ENCODE data around the gene CCNA1. TPM values are rescaled to one million over a fixed set of nuclear protein-coding genes. Genes with fewer than 3 reads are reported as not detected.

CCNA1 gene
- total RNA-seq, 1 donor from 2014 or later = 0.52 TPM

DNA sequence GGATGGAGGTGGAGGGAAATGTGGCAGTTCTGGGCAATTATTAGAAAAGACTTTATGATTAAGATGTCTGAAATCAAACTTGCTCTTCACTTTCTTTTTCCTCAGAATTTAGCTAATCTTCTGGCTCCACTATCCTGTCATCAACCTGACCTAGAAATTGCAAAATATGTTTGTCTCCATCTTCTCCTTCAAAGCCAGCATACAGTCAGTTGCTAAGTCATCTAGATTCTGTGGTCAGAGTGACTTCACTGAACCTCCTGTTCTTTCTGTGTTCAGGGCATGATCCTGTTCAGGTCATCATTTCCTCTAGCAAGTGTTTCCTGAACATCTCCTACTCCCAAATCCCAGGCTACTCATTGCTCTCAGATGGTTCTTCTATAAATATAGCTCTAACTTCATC lies 10.8 kb upstream of the CCNA1 start:
- Histone ChIP-seq H3K27me3 (ENCODE audit: control insufficient read depth in 3 of 3, insufficient read depth in 3 of 3, low read length in 3 of 3) (no peaks in the 10 kb centered on the region), H3K4me1 (ENCODE audit: control insufficient read depth in 3 of 3, insufficient read depth in 3 of 3, low read length in 3 of 3) (no peaks in the 10 kb centered on the region), H3K9me3 (ENCODE audit: control insufficient read depth in 3 of 3, low read length in 3 of 3) (peaks cover 0 to 7% (median 0%) of the 10 kb centered on the region in 3 donors)

DNA sequence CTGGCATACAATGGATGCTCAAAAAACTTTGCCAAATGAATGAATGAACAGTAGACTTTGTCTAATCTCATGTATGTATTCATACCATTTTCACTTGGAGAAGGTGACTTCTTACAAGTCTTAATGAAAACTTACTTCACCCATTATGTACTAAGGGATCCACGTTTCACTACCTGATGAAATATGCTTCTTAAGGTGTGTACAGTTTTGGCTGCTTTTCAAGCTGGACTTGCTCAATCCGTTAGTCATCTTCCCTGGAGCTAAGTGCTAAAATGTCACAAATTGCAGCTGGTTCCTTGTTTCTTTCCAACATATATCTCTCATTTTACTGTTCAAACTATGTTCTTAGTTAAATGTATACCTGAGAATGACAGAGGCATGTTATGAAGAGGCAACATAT lies 4.2 kb upstream of the CCNA1 start:
- H3K27ac ChIP-seq (ENCODE audit: low read depth, low read length) = no peak overlapping the region
- peaks cover 29 to 32% (median 30%) of the 10 kb centered on the region in 3 donors for H3K27me3 ChIP-seq (ENCODE audit: control insufficient read depth in 3 of 3, insufficient read depth in 3 of 3, low read length in 3 of 3)
- H3K4me1 ChIP-seq (ENCODE audit: control insufficient read depth in 3 of 3, insufficient read depth in 3 of 3, low read length in 3 of 3) = peaks cover 14 to 25% (median 20%) of the 10 kb centered on the region in 3 donors
- no peak overlapping the region for H3K9ac ChIP-seq (ENCODE audit: low read depth in 1 of 3, low read length in 3 of 3)
- peaks cover 0 to 8% (median 0%) of the 10 kb centered on the region in 3 donors for H3K9me3 ChIP-seq (ENCODE audit: control insufficient read depth in 3 of 3, low read length in 3 of 3)
- H3K36me3 ChIP-seq (ENCODE audit: control insufficient read depth in 3 of 3, insufficient read depth in 3 of 3, low read length in 3 of 3) = no peaks in the 10 kb centered on the region
- H3K4me3 ChIP-seq (ENCODE audit: low read length in 3 of 3) = no peak overlapping the region

More for the DNA sequence above, 10.8 kb upstream of the CCNA1 start:
- no peaks in the 10 kb centered on the region for H3K36me3 ChIP-seq (ENCODE audit: control insufficient read depth in 3 of 3, insufficient read depth in 3 of 3, low read length in 3 of 3)
- no peak overlapping the region for H3K9ac ChIP-seq (ENCODE audit: low read depth in 1 of 3, low read length in 3 of 3)
- H3K4me3 ChIP-seq (ENCODE audit: low read length in 3 of 3) = no peak overlapping the region
- H3K27ac ChIP-seq (ENCODE audit: low read depth, low read length) = no peak overlapping the region

DNA sequence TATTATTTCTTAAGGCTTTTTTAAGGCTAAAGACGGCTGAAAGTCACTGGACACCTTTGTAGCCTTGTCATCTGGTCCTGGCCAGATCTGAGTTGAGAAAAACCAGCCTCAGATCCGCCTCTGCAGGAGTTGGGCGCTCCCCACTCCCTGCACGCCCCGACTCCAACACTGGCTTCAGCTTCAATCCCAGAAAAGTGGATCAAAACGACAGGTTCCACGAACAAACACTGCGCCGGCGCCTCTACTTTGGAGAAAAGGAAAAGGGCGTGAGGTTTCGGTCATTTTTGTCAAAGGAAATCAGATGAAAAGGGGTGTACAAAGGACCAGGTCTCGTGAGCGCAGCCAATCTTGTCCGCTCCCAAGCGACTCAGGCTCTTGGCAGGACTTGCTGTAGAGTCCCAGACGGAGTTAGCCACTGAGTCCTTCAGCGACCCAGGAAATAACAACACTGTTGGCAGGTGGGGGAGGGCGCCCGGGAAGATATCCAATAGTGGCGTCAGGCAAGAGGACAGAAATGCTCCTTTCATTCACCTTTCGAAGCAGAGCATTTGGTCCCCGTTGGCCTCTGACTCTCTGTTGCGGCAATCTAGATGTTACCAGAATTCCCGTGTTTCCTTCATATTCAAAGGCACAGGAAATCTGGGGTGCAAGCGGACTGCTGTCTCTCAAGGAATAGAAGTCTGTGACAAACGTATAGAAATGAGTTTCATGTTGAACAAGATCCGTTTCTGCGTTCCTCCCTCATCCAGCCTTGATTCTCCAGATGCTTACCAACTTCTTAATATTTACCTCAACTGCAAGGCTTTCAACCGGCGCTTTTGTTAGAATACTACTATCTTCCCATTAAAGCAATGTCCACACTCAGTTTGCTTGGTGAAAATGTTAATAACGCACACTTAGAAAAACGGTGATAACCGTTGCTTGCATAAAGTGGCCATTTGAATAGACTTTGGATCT lies 1.8 kb upstream of the CCNA1 start:
- no peak overlapping the region for H3K9ac ChIP-seq (ENCODE audit: low read depth in 1 of 3, low read length in 3 of 3)
- H3K27ac ChIP-seq (ENCODE audit: low read depth, low read length) = no peak overlapping the region
- H3K36me3 ChIP-seq (ENCODE audit: control insufficient read depth in 3 of 3, insufficient read depth in 3 of 3, low read length in 3 of 3) = no peaks in the 10 kb centered on the region
- peaks cover 0 to 3% (median 0%) of the 10 kb centered on the region in 3 donors for H3K9me3 ChIP-seq (ENCODE audit: control insufficient read depth in 3 of 3, low read length in 3 of 3)
- peaks cover 14 to 25% (median 20%) of the 10 kb centered on the region in 3 donors for H3K4me1 ChIP-seq (ENCODE audit: control insufficient read depth in 3 of 3, insufficient read depth in 3 of 3, low read length in 3 of 3)
- H3K27me3 ChIP-seq (ENCODE audit: control insufficient read depth in 3 of 3, insufficient read depth in 3 of 3, low read length in 3 of 3) = peaks cover 31 to 33% (median 32%) of the 10 kb centered on the region in 3 donors
- H3K4me3 ChIP-seq (ENCODE audit: low read length in 3 of 3) = peak overlapping the region in 2 of 3 donors; percentile 6 to 40

DNA sequence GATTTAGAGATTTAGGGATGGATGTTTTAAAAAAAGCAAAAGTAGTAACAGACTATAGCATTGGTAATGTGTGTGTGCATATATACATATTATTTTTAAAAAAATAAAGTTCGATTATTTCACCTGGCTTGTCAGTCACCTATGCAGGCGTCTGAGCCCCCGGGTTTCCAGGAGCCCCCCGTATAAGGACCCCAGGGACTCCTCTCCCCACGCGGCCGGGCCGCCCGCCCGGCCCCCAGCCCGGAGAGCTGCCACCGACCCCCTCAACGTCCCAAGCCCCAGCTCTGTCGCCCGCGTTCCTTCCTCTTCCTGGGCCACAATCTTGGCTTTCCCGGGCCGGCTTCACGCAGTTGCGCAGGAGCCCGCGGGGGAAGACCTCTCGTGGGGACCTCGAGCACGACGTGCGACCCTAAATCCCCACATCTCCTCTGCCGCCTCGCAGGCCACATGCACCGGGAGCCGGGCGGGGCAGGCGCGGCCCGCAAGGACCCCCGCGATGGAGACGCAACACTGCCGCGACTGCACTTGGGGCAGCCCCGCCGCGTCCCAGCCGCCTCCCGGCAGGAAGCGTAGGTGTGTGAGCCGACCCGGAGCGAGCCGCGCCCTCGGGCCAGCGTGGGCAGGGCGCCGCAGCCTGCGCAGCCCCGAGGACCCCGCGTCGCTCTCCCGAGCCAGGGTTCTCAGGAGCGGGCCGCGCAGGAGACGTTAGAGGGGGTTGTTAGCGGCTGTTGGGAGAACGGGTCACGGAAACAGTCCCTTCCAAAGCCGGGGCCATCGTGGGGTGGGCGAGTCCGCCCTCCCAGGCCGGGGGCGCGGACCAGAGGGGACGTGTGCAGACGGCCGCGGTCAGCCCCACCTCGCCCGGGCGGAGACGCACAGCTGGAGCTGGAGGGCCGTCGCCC lies 840 bp upstream of the CCNA1 start:
- Histone ChIP-seq H3K4me1 (ENCODE audit: control insufficient read depth in 3 of 3, insufficient read depth in 3 of 3, low read length in 3 of 3) (peaks cover 14 to 25% (median 20%) of the 10 kb centered on the region in 3 donors), H3K36me3 (ENCODE audit: control insufficient read depth in 3 of 3, insufficient read depth in 3 of 3, low read length in 3 of 3) (no peaks in the 10 kb centered on the region), H3K9me3 (ENCODE audit: control insufficient read depth in 3 of 3, low read length in 3 of 3) (peaks cover 0 to 1% (median 0%) of the 10 kb centered on the region in 3 donors), H3K4me3 (ENCODE audit: low read length in 3 of 3) (peak overlapping the region; percentile 23 to 52 (median 51)), H3K9ac (ENCODE audit: low read depth in 1 of 3, low read length in 3 of 3) (peak overlapping the region in 1 of 3 donors; percentile 16), H3K27me3 (ENCODE audit: control insufficient read depth in 3 of 3, insufficient read depth in 3 of 3, low read length in 3 of 3) (peaks cover 31 to 33% (median 32%) of the 10 kb centered on the region in 3 donors), H3K27ac (ENCODE audit: low read depth, low read length) (no peak overlapping the region)

DNA sequence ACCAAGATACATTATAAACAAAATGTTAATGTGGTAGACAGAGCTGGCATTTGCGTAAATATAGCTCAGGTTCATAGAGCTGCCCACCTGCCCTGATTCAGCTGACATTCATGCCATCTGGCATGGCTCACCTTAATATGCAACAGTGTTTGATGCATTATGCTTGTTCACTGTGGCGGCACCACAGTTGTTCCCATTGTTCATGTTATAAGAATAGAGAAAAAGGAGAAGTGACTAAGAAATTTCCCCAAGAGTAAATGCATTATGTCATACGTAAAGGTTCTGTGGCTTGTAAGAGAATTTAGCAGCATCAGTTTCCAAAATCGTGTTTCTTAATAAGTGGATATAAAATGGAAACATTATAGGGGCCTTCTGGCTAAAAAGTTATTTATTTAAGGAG lies 4.5 kb downstream of the CCNA1 start:
- Histone ChIP-seq H3K27me3 (ENCODE audit: control insufficient read depth in 3 of 3, insufficient read depth in 3 of 3, low read length in 3 of 3) (peaks cover 11 to 13% (median 11%) of the 10 kb centered on the region in 3 donors), H3K9me3 (ENCODE audit: control insufficient read depth in 3 of 3, low read length in 3 of 3) (no peaks in the 10 kb centered on the region), H3K4me3 (ENCODE audit: low read length in 3 of 3) (no peak overlapping the region), H3K4me1 (ENCODE audit: control insufficient read depth in 3 of 3, insufficient read depth in 3 of 3, low read length in 3 of 3) (peaks cover 0 to 11% (median 9%) of the 10 kb centered on the region in 3 donors), H3K36me3 (ENCODE audit: control insufficient read depth in 3 of 3, insufficient read depth in 3 of 3, low read length in 3 of 3) (no peaks in the 10 kb centered on the region), H3K9ac (ENCODE audit: low read depth in 1 of 3, low read length in 3 of 3) (no peak overlapping the region), H3K27ac (ENCODE audit: low read depth, low read length) (no peak overlapping the region)

DNA sequence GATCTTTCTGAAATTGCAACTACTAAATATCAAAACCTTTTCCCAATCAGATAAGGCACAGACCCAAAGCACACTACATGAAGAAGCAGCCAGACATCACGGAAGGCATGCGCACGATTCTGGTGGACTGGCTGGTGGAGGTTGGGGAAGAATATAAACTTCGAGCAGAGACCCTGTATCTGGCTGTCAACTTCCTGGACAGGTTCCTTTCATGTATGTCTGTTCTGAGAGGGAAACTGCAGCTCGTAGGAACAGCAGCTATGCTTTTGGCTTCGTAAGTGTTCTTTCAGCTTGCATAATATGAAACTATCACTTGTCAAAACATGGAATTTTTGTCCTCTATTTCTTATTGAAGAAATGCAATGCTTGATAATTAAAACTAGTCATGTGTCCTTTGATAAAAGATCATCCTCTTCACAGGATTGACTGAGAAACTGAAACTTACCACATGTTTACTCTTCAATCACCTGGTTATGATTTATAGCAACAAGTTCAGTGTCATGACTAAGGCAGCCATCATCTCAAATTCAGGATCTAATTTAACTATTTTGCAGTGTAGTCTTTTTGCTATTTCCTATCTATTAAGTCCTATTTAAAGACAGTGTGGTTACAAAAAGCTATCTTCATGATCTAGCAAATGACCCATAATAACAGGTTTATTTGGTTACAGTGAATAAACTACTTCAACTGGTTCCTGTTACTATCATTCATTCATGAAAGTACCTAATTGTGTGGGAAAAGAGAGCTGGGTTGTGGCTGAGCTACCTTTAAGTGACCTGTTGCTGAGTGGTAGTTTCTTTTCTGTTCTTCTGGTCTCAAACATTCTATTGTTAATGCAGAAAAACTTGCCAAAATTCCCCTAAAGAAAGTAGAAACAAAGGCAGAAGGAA lies 6.5 kb downstream of the CCNA1 start:
- Histone ChIP-seq H3K27me3 (ENCODE audit: control insufficient read depth in 3 of 3, insufficient read depth in 3 of 3, low read length in 3 of 3) (peaks cover 0 to 2% (median 2%) of the 10 kb centered on the region in 3 donors), H3K4me3 (ENCODE audit: low read length in 3 of 3) (no peak overlapping the region), H3K9ac (ENCODE audit: low read depth in 1 of 3, low read length in 3 of 3) (no peak overlapping the region), H3K27ac (ENCODE audit: low read depth, low read length) (no peak overlapping the region), H3K4me1 (ENCODE audit: control insufficient read depth in 3 of 3, insufficient read depth in 3 of 3, low read length in 3 of 3) (no peaks in the 10 kb centered on the region), H3K36me3 (ENCODE audit: control insufficient read depth in 3 of 3, insufficient read depth in 3 of 3, low read length in 3 of 3) (no peaks in the 10 kb centered on the region), H3K9me3 (ENCODE audit: control insufficient read depth in 3 of 3, low read length in 3 of 3) (no peaks in the 10 kb centered on the region)

DNA sequence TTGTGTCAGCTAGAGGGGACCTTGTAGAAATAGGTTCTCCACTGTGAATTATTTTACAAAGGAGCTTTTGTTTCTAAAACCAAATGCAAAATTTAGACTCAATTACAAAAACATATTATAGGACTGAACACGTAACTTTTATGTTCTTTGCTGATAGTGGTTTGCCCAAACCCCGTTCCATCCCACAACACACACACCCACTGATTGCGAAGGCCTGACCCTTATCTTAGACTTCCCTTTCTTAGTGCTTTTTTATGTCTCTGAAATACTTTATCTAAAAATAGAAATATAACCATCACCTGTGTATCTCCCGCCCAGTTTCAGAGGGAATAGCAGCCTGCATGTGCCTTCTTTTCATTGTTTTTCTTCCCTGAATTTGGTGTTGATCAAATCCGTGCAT lies 13.0 kb downstream of the CCNA1 start:
- H3K27me3 ChIP-seq (ENCODE audit: control insufficient read depth in 3 of 3, insufficient read depth in 3 of 3, low read length in 3 of 3) = peaks cover 0 to 2% (median 0%) of the 10 kb centered on the region in 3 donors
- H3K36me3 ChIP-seq (ENCODE audit: control insufficient read depth in 3 of 3, insufficient read depth in 3 of 3, low read length in 3 of 3) = no peaks in the 10 kb centered on the region
- no peak overlapping the region for H3K27ac ChIP-seq (ENCODE audit: low read depth, low read length)
- H3K4me1 ChIP-seq (ENCODE audit: control insufficient read depth in 3 of 3, insufficient read depth in 3 of 3, low read length in 3 of 3) = no peaks in the 10 kb centered on the region
- no peak overlapping the region for H3K9ac ChIP-seq (ENCODE audit: low read depth in 1 of 3, low read length in 3 of 3)
- H3K4me3 ChIP-seq (ENCODE audit: low read length in 3 of 3) = no peak overlapping the region
- no peaks in the 10 kb centered on the region for H3K9me3 ChIP-seq (ENCODE audit: control insufficient read depth in 3 of 3, low read length in 3 of 3)

DNA sequence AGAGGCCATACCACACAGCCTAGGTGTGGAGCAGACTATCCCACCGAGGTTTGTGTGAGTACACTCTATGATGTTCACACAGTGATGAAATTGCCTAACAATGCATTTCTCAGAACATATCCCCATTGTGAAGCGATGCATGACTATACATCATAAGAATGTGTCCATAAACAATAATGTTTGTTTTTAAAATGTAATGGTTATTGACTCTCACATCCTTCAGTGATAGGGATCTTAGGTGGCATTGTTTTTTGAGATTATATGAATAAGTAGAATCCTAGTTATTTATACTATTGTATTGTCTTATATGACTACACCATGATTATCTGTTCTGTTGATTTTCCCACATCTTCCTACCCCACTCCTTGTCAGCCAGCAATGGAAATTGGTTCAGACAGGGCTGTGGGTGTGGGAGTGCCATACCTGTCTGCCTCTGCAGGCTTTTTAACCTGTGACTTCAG lies 13.6 kb downstream of the CCNA1 start:
- no peak overlapping the region for H3K27ac ChIP-seq (ENCODE audit: low read depth, low read length)
- no peak overlapping the region for H3K4me3 ChIP-seq (ENCODE audit: low read length in 3 of 3)
- peaks cover 0 to 2% (median 0%) of the 10 kb centered on the region in 3 donors for H3K27me3 ChIP-seq (ENCODE audit: control insufficient read depth in 3 of 3, insufficient read depth in 3 of 3, low read length in 3 of 3)
- no peak overlapping the region for H3K9ac ChIP-seq (ENCODE audit: low read depth in 1 of 3, low read length in 3 of 3)
- H3K4me1 ChIP-seq (ENCODE audit: control insufficient read depth in 3 of 3, insufficient read depth in 3 of 3, low read length in 3 of 3) = no peaks in the 10 kb centered on the region
- H3K36me3 ChIP-seq (ENCODE audit: control insufficient read depth in 3 of 3, insufficient read depth in 3 of 3, low read length in 3 of 3) = no peaks in the 10 kb centered on the region
- H3K9me3 ChIP-seq (ENCODE audit: control insufficient read depth in 3 of 3, low read length in 3 of 3) = no peaks in the 10 kb centered on the region

DNA sequence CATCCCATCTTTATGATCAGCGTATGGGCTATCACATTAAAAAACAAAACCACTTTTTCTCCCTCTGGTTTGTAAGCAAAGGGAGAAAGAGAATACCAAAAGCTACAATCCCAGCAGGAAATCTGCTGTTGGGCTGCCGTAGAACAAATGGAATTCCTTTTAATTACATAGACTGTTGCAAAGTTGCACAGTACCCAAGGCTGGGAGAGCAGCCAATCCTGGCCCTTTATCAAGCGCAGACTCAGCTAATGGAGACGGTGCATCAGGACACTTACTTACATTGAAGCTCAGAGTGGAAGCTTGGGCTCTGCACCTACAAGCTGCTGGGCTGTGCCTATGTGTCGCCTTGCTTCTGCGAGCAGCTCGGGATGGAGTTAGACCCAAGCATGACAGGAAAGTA lies 15.2 kb downstream of the CCNA1 start:
- Histone ChIP-seq H3K4me3 (ENCODE audit: low read length in 3 of 3) (no peak overlapping the region), H3K36me3 (ENCODE audit: control insufficient read depth in 3 of 3, insufficient read depth in 3 of 3, low read length in 3 of 3) (no peaks in the 10 kb centered on the region), H3K9me3 (ENCODE audit: control insufficient read depth in 3 of 3, low read length in 3 of 3) (no peaks in the 10 kb centered on the region), H3K27me3 (ENCODE audit: control insufficient read depth in 3 of 3, insufficient read depth in 3 of 3, low read length in 3 of 3) (peaks cover 0 to 2% (median 0%) of the 10 kb centered on the region in 3 donors), H3K4me1 (ENCODE audit: control insufficient read depth in 3 of 3, insufficient read depth in 3 of 3, low read length in 3 of 3) (no peaks in the 10 kb centered on the region), H3K9ac (ENCODE audit: low read depth in 1 of 3, low read length in 3 of 3) (no peak overlapping the region), H3K27ac (ENCODE audit: low read depth, low read length) (no peak overlapping the region)
